Measurements from ENCODE around the gene SARDH.
"Not testable (repeated sequence)": the region's sequence is repeated elsewhere in the genome, so short reads cannot be mapped to it uniquely, and the experiment has no call there.

SARDH gene

DNA sequence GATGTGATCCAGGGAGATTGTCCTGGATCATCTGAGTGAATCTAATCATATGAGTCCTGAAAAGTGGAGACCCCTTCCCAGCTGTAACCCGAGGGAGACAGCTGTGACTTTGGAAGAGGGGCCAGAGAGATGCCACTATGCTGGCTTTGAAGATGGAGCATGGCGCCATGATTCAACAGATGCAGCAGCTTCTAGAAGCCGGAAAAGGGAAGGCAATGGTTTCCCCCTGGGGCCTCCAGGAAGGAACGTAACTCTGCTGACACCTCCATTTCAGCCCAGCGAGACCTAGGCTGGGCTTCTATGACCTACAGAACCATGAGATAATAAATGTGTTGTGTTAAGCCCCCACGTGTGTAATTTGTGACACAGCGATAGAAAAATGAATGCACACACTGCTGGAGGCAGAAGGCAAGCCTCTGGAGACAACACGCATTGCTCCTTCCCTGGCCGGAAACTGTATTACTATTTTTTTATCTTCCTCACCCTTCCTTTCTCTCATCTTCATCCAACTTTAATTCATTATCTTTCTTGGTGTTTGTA, 16.6 kb upstream of the SARDH start:
- DNase-seq, result no peak

DNA sequence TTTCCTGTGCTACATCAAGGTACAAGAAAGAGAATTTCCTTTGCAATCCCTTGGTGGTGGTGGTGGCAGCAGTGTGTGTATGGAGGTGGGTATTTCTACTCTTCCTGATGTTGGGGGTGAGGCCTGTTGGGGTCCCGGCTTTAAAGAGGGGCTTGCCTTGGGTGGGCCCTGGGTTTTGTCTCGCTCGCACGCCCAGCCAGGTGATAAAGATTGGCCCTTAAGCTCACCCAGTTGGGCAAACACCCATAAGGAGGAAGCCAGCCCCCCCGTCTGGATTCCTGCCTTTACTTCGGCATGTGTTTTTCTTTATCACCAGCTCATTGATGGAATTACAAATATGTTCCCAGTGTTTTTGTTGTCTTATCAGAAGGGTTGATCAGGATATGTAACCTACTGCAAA, 16.0 kb upstream of the SARDH start:
- no peak for DNase-seq

DNA sequence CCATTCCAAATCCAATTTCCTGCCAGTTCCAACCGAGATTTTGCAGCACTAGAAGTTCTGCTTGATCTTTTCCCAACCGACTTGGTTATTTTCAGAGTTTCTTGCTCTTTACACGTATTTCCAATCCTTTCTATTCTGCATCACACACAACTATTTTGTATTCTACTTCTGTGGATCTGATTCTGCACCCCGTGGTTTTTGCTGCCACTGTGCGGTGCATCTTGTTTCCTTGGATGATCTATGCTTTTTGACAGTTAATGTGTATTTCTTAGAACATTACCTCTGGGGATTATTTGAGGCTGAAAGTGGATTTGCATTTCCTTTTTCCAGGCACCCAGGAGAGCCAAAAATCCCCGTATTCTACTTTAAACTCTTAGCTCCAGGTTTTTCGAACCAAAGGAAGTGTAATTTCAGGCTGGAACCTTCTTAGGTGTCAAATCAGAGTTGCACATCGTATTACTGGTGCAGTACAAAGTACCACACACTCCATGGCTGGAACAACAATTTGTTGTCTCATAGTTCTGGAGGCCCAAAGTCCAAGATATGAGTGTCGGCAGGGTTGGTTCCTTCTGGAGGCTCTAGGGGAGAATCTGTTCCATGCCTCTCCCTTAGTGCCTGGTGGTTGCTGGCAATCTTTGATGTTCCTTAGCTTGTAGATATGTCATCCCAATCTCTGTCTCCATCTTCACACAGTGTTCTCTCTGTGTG, 14.7 kb upstream of the SARDH start:
- no peak for DNase-seq

DNA sequence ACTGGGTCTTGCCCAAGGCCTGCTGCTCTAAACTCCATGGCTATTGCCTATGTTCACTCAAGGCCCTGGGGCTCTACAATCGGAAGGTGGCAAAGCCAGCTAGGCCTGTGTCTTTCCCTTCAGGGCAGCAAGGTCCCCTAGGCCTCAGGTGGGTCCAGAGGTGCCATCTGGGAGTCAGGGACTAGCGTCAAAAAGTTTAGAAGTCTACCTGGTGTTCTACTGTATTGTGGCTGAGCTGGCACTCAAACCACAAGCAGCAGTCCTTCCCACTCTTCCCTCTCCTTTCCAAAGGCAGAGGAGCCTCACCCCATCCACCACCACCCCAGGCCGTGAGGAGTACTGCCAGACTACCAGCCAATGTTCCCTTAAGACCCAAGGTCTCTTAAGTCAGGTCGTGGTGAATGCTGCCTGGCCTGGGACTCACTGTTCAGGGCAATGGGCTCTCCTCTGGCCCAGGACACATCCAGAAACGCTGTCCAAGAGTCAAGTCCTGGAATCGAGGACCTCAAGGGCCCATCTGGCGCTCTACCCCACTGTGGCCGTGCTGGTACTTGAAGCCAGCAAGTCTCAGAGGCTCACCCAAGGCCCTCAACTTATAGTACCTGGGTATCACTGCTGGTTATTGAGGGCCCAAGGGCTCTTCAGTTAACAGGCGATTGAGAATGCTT, 13.0 kb upstream of the SARDH start:
- DNase-seq, result no peak

DNA sequence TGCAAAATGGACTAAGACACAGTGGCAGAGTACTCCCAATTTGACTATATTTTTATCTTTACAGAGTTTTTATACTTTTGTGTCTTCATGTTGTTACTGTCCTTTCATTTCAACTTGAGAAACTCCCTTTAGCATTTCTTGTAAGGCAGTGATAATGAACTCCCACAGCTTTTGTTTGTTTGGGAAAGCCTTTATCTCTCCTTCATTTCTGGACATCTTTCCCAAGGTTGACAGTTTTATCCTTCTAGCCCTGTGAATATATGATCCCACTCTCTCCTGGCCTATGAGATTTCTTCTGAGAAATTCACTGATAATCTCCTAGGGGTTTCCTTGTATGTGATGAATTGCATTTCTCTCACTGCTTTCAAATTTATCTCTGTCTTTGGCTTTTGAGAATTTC, 9.2 kb upstream of the SARDH start:
- DNase-seq, result no peak

DNA sequence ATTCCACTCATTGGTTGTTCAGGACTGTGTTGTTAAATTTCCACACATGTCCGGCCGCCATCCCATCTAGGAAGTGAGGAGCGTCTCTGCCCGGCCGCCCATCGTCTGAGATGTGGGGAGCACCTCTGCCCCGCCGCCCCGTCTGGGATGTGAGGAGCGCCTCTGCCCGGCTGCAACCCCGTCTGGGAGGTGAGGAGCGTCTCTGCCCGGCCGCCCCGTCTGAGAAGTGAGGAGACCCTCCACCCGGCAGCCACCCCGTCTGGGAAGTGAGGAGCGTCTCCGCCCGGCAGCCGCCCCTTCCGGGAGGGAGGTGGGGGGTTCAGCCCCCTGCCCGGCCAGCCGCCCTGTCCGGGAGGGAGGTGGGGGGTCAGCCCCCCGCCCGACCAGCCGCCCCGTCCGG, 6.4 kb upstream of the SARDH start:
- DNase-seq, result not testable (repeated sequence)

DNA sequence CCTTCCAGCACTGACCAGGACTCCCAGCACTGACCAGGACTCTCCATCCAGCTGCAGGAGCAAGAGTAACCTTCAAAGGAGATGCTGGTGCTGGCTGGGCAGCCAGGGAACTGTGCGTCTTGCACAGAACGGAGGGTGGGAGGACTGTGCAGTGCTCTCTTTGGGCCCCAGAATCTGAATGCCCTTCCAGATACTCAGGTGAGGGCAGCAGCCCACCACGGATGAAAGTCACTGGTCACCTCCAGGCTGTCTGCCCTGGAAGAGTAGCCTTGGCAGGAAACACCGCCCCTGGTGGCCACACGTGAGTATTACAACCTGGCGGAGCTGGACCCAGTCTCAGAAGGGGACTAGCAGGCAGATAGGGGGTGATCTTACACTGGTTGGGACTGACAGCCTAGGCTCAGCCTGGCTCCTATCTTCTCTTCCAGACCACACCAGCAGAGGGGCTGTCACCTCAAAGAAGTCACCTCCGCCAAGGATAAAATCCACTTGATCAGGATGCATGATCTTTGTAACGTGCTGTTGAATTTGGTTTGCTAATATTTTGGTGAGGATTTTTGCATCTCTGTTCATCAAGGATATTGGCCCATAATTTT, 4.8 kb upstream of the SARDH start:
- DNase-seq, result no peak

DNA sequence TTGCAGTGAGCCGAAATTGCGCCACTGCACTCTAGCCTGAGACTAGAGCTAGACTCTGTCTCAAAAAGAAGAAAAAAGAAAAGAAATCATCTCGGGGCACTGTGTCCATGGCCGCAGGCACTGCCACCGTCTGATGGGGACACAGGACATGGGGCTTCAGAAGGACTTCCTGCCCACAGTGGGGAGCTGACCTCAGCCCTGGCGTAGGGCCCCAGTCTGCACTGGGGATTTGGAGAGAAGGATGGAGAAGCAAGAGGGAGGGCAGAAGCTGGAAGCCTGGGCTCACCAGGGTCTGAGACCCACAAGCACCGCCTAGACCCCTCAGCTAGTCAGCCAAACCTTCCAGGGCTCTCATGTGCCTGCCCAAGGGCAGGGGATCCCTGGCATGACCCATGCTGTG, 4.1 kb upstream of the SARDH start:
- DNase-seq, result no peak

DNA sequence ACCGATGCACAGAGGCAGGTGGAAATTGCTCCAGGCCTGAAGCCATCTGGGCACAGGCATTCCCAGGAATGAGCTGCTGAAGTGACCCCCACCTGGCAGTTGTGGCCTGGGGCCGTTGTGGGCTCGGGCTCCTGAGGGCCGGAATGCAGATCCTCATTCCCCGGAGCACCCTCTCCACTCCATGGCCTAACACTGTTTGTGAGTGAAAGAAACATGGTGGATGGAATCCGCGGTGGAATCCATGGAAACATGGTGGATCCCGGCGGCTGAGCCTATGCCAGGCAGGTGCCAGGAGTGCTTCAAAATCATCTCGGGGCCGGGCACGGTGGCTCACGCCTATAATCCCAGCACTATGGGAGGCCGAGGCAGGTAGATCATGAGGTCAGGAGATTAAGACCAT, 3.6 kb upstream of the SARDH start:
- no peak for DNase-seq

DNA sequence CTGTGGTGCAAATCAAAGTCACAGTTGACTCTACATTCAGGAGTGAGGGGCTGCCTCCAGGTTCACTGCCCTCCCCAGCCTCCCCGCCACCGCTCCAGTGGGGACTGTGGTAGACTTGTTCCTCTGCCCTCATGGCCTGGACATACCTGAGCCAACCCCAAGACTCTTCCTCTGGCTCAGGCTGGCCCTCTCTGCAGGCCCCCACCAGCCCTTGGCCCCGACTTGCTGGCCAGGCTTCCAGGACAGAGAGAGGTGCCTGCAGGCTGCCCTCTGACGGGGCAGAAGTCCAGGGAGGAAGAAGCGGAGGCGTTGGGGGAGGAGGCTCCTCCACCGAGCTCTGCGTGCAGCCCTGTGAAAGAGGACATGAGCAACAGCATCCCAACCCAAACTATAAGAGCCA, 2.8 kb upstream of the SARDH start:
- DNase-seq, result no peak

DNA sequence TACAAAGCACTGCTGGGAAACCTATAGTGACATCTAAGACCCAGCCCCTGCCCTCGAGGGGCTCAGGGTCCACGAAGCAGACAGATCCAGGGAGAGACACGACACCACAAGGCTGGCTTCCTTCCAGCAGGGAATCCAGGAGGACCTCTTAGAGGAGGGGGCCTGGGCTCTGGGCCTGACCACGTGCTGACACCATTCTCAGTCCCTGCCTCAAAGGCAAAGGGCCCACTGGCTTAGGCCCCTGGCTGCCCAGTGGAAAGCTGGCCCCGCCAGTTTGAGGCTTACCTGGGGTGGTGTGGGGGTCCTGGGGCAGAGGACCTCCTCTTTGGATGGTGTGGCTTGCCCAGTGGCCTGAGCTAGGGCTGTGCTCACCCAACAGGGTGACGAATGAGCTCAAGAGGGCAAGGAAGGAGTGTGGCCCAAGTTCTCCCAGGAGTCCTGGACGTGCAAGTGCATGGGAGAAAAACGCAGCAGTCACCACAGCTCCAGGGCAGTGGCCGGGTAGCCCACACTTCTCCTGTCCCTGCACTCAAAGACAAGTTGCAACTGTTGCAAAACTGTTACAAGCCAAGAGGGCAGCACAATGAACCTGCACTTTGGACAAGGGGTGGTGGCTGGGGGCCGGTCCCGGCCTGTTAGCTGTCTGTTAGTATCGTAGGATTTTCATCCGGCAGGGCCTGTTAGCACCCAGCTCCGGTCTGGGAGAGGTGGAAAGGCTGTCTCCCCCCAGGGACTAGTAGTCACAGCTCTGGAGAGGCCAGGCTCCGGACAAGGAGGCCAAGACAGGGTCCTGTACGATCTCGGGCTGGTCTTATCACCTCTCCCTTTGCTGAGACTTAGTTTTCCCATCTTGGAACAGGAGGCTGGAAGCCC, 1.5 kb upstream of the SARDH start:
- DNase-seq, result no peak

DNA sequence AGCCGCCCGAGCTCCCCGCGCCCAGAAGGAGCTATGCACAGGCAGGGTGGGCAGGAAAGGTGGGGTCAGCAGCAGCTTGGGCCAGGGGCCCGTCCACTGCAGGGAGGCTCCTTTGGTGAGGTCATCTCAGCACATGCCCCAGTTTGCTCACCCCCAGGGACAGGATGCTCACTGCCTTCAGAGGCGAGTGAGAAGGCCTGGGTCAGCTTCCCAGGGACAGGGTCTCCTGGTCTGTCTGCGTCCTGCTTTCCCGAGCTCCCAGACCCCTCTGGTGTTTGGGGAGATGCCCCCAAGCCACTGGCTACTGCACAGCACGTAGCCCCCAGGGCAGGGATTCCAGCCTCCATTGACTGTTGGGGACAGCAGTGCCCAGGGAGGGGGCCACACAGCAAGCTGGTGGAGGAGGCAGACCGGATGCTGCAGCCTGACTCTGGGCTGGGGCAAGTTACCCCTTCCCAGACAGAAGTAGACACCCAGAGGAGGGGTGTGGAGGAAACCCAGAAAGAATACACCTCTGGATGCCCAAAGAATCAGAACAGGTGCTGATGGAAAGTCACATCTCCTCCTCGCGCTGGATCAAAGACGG, 581 bp upstream of the SARDH start:
- DNase-seq, result no peak

DNA sequence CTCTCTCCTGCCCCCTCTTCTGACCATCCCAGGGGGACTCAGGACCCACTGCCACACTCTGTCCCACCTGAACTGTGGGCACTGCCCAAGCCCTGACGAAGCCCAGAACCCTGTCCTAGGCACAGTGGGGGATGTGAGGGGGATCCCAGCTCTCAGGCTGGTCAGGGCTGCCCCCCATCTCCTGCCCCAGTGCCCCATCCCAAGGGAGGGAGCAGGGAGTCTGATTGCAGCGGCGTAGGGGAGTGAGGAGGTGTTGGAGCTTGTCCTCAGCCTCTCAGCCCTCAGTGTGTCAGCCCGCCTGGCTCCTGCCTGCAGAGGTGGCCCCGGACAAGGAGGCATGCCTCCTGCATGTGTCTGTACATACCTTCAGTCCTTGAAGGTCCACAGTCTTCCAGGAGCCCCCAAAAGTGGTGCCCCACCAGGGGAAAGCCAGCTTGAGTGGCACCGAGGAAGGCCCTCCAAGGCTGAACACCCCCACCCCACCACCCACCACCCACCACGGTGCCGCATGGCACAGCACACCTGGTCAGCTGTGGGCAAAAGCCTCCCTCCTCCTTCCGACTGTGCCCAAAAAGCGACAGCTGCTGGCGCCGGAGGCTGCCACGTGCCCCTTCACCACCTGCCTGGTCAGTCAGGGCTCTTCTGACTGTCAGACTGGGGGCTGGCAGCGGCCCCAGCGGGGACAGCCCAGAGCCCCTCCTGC, 930 bp downstream of the SARDH start:
- no peak for DNase-seq

DNA sequence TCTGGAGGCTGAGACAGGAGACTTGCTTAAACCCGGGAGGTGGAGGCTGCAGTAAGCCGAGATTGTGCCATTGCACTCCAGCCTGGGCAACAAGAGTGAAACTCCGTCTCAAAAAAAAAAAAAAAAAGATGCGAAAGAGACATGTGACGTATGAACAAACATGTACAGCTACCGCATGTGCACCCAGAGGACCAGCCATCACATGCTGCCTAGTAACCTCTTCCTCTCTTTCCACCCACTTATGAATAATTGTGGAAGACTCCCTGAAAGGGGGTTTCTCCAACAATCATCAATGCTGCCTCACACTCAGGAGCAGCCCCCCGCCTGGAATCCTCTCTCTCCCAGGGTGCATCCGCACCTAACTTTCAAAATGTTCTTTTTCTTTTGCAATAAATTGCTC, 2.2 kb downstream of the SARDH start:
- no peak for DNase-seq

DNA sequence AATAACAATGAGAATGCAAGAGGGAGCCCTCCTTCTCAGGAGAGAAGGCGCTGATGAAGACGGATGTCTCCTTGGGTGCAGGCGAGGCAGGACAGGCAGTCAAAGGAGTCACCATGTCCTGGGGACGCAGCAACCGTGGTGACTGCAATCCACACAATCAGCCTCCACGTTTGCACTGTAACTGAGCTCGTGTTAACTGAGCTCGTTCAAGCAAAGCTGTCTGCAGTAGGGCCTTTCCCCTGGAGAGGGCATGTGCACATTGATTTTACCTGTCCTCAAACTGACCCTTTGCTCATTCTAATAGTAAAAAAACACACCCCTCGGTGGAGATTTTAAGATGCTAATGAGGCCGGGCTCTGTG, 2.8 kb downstream of the SARDH start:
- DNase-seq, result no peak

DNA sequence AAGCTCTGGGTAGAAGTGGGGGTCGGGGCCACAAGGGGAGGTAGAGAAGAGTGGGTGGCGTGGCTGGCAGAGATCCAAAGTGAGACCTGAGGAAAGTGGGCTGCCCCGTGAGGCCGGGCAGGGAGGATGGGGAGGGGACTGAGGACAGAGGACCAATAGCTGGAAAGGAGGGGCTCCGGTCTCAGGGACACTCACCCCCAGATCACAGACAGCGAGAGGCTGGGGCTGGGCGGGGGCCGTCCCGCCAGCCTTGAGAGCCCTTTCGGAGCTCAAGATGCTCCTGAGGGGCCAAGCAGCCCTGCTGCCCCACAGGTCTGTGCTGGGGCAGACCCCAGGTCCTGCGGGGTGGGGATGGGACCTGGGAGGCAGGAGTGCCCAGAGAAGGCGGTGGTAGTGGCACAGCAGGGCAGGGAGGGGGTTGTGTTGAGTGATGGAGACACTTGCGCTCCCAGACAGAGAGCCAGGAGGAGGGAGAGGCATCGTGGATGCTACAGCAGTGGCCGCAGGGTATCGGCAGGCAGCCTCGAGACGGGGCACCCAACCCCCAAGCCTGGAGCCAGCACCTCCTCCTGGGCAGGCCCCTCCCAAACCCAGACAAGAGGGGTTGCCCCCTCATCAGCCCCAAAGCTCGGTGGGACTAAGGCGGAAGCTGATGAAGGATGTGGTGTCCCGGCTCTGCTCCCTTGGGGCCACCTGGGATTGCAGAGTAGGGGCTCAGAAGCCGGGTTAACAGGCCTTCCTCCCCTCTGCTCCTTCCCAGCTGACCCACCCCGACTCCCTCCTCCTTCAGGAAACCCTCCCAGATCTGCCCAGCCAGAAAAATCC, 3.4 kb downstream of the SARDH start:
- DNase-seq, result no peak

DNA sequence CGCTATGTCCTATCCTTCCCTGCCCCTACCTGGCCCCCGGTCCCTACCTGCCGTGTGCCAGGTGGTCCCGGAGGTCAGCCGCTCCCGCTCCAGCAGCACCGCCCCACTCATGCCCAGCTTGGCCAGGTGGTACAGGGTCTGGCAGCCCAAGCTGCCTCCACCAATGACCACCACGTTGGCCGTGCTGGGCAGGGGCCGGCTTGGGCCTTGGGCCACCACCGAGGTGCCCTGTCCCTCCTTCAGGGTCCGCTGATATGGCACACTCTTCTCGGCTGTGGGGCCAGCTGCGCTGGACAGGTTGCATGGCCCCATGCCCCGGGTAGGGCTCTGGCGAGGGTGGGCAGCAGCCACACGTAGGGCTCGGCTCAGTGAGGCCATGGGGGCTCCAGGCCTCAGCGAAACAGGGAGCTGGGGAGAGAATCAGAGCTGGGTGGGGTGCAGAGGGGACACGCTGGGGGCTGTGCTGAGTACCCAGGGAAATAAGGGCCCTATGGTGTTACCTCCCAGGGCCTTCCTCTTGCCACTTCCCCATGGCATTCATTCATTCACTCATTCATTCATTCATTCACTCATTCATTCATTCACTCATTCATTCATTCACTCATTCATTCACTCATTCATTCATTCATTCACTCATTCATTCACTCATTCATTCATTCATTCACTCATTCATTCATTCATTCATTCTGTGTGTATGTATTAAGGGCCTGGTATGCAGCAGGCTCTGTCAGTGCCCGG, 4.2 kb downstream of the SARDH start:
- no peak for DNase-seq

DNA sequence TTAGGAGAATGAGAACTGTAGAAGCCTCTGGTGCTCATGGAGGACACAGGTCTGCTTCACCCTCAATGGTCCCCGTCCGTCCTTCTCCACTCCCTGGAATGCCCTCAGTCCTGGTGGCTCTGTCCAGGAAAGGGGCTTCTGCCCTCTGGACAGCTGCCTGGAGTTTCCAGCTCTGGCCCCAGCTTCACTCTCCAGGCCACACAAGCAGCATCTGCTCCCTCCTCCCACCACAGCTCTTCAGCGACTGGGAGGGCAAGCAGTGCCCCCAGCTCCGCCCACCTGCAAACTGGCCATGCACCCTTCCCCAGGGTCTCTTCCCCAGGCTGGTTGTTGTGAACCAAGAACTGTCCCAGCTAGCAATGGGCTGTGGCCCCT, 4.7 kb downstream of the SARDH start:
- no peak for DNase-seq

DNA sequence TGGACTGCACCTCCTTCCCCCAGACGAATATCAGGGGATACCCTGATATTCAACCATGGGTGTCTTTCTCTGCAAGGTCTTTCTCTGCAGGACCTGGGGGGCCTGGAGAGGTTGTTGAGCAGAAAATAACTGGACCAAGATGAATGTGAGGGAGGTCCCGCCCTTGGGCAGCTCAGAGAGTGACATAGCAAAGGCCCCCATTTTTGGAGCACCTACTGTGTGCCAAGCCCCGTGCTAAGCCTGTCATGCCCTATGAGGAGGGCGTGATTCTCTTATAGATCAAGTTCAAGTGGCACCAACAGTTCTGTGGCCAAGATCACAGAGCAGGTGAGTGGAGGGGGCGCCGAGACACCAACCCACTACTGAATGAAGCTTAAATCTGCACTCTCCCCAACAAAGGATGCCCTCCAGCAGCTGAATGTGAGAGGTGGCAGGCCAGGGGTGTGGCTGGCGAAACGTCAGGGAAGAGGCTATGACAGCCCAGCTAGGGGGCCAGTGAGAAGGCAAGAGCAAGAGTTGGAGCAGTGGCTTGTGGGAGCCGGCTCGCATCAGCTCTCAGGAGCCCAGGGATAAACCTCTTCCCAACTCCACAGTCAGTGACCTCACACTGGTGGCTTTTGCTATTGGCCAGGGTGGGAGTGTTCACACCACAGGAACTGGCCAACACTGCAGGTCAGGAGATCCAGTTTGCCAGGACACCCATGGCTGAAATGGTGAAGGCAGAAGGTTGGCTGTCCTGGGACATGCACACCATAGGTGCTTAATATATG, 5.3 kb downstream of the SARDH start:
- no peak for DNase-seq

Data from NCI-H446 treated with DMSO at 0.1 percent for 48 hours (cell line).